ENCODE results near the gene ARHGAP15. TPM values are rescaled to one million over a fixed set of nuclear protein-coding genes. Genes with fewer than 3 reads are reported as not detected.

The ARHGAP15 gene
- total RNA-seq, 1 experiment from 2014 or later, result 0.42 TPM

DNA sequence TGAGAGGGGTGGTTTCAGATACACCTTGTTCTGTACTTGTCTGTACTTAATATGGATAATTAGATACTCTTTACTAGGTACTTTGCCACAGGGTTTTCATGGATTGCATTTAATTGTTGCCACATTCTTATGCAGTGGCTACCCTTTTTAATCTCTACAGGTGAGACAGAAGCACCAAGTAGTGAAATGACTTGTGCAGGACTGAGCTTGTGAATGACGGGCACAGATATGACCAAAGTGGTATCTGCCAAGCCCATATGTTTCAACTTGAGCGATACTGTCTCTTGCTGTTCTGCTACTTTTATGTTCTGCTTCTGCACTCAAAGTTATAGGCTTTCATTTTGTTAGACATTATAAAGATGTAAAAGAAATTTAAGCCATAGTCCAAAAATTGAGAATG, 288.2 kb downstream of the ARHGAP15 start:
- DNase-seq (ENCODE audit: low read depth, low spot score), result no peak
- POLR2A ChIA-PET, result no interaction called here

More for the DNA sequence above, 288.2 kb downstream of the ARHGAP15 start:
- Histone ChIP-seq H3K9ac (ENCODE audit: low read length) (no peak overlapping the region), H3K9me3 (ENCODE audit: control insufficient read depth in 1 of 2, insufficient read depth in 1 of 2, low read depth in 1 of 2, low read length in 2 of 2) (no peaks in the 10 kb centered on the region), H3K4me2 (ENCODE audit: low read length) (no peak overlapping the region), H3K27ac (ENCODE audit: low read depth, low read length) (no peak overlapping the region), H3K79me2 (ENCODE audit: insufficient read depth, low read length) (no peaks in the 10 kb centered on the region), H3K27me3 (ENCODE audit: insufficient read depth, low read length) (peaks cover 3% of the 10 kb centered on the region), H3K4me3 (replicated peaks in 1 of 2; ENCODE audit: low read depth in 1 of 2, low read length in 2 of 2) (no peak overlapping the region), H2AFZ (ENCODE audit: low read depth, low read length, poor library complexity, severe bottlenecking) (no peak overlapping the region), H3K9me2 (ENCODE audit: insufficient read depth) (no peaks in the 10 kb centered on the region), H3K36me3 (ENCODE audit: control insufficient read depth in 1 of 2, insufficient read depth in 2 of 2, low read length in 2 of 2) (no peaks in the 10 kb centered on the region), H3K4me1 (ENCODE audit: control insufficient read depth in 1 of 2, insufficient read depth in 2 of 2, low read length in 2 of 2) (no peaks in the 10 kb centered on the region), H4K20me1 (ENCODE audit: insufficient read depth) (no peaks in the 10 kb centered on the region)
- CTCF ChIA-PET, result no interaction called here
- intact Hi-C loops (cut with micrococcal nuclease), result no loop called here
- BruUV-seq (replicated peaks), result no TSS peak
- no peak for TF ChIP-seq ELF1 (IDR thresholded peaks at IDR 0.05; ENCODE audit: borderline replicate concordance, low read depth)
- TF ChIP-seq ZNF274 (IDR thresholded peaks at IDR 0.05; ENCODE audit: low read depth, low read length), result no peak
- TF ChIP-seq, protein P1, sequence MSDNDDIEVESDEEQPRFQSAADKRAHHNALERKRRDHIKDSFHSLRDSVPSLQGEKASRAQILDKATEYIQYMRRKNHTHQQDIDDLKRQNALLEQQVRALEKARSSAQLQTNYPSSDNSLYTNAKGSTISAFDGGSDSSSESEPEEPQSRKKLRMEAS (IDR thresholded peaks at IDR 0.05), result no peak
- TF ChIP-seq SIN3A (IDR thresholded peaks at IDR 0.05; ENCODE audit: low read depth), result no peak
- TF ChIP-seq ZFX (IDR thresholded peaks at IDR 0.05), result no peak
- TF ChIP-seq POLR2A (IDR thresholded peaks at IDR 0.05; ENCODE audit: borderline replicate concordance, extremely low read depth, insufficient read depth, insufficient read length), result no peak
- no peak for TF ChIP-seq POLR2AphosphoS5 (IDR thresholded peaks at IDR 0.05; ENCODE audit: low read depth, low read length)
- no peak for TF ChIP-seq EZH2 (IDR thresholded peaks at IDR 0.05)
- no peak for TF ChIP-seq FOSL1 (IDR thresholded peaks at IDR 0.05; ENCODE audit: low read depth)
- TF ChIP-seq TCF7L2 (IDR thresholded peaks at IDR 0.05; ENCODE audit: borderline replicate concordance, extremely low read depth, insufficient read depth, insufficient read length), result no peak
- TF ChIP-seq, protein P2, sequence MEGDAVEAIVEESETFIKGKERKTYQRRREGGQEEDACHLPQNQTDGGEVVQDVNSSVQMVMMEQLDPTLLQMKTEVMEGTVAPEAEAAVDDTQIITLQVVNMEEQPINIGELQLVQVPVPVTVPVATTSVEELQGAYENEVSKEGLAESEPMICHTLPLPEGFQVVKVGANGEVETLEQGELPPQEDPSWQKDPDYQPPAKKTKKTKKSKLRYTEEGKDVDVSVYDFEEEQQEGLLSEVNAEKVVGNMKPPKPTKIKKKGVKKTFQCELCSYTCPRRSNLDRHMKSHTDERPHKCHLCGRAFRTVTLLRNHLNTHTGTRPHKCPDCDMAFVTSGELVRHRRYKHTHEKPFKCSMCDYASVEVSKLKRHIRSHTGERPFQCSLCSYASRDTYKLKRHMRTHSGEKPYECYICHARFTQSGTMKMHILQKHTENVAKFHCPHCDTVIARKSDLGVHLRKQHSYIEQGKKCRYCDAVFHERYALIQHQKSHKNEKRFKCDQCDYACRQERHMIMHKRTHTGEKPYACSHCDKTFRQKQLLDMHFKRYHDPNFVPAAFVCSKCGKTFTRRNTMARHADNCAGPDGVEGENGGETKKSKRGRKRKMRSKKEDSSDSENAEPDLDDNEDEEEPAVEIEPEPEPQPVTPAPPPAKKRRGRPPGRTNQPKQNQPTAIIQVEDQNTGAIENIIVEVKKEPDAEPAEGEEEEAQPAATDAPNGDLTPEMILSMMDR (IDR thresholded peaks at IDR 0.05 in 2 of 3, conservative IDR thresholded peaks at IDR 0.05 in 1 of 3; ENCODE audit: borderline replicate concordance in 1 of 3, insufficient read depth in 1 of 3, low read depth in 2 of 3, low read length in 2 of 3), result no peak
- TF ChIP-seq, protein P3, sequence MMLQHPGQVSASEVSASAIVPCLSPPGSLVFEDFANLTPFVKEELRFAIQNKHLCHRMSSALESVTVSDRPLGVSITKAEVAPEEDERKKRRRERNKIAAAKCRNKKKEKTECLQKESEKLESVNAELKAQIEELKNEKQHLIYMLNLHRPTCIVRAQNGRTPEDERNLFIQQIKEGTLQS (IDR thresholded peaks at IDR 0.05), result no peak
- no peak for TF ChIP-seq YY1 (IDR thresholded peaks at IDR 0.05; ENCODE audit: extremely low read depth, insufficient replicate concordance, low read depth, low read length)
- TF ChIP-seq CEBPB (IDR thresholded peaks at IDR 0.05; ENCODE audit: low read depth), result no peak
- TF ChIP-seq, protein P4, sequence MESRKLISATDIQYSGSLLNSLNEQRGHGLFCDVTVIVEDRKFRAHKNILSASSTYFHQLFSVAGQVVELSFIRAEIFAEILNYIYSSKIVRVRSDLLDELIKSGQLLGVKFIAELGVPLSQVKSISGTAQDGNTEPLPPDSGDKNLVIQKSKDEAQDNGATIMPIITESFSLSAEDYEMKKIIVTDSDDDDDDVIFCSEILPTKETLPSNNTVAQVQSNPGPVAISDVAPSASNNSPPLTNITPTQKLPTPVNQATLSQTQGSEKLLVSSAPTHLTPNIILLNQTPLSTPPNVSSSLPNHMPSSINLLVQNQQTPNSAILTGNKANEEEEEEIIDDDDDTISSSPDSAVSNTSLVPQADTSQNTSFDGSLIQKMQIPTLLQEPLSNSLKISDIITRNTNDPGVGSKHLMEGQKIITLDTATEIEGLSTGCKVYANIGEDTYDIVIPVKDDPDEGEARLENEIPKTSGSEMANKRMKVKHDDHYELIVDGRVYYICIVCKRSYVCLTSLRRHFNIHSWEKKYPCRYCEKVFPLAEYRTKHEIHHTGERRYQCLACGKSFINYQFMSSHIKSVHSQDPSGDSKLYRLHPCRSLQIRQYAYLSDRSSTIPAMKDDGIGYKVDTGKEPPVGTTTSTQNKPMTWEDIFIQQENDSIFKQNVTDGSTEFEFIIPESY (IDR thresholded peaks at IDR 0.05; ENCODE audit: extremely low read depth, insufficient replicate concordance, low read length), result no peak
- no peak for TF ChIP-seq SRF (IDR thresholded peaks at IDR 0.05; ENCODE audit: low read depth)
- RAD21 ChIA-PET (ENCODE audit: low non-redundant PET in 1 of 2, low total read pairs in 2 of 2, uncharacterized antibody in 2 of 2, unreplicated experiment in 2 of 2), result no interaction called here
- no peak for ATAC-seq
